PFSK-1 (cell line): ENCODE results near the gene SRPK3.

Experiments used
- POLR2AphosphoS5 ChIP-seq: IDR thresholded peaks from 2 replicates; pipeline ENCODE4 v1.6.1; 2012; ENCODE audit warnings: low read depth, mild to moderate bottlenecking, control low read depth, low read length, moderate library complexity
- REST ChIP-seq, 2 experiments: IDR thresholded peaks; 2 replicates each; pipeline versions ENCODE4 v1.6.1 to v1.8.0; 2011 to 2012; ENCODE audit warnings: low read depth in 2 of 2, low read length in 2 of 2, control low read depth in 1 of 2, inconsistent platforms in 1 of 2, mild to moderate bottlenecking in 1 of 2, moderate library complexity in 1 of 2; ENCODE audit not compliant: insufficient read depth in 1 of 2
- SIN3A ChIP-seq: IDR thresholded peaks from 2 replicates; pipeline ENCODE4 v1.6.1; 2012; ENCODE audit warnings: mild to moderate bottlenecking, low read length, moderate library complexity, borderline replicate concordance; ENCODE audit not compliant: insufficient read depth
- TAF1 ChIP-seq: IDR thresholded peaks from 2 replicates; pipeline ENCODE4 v1.6.1; 2012; ENCODE audit warnings: low read length, control low read depth, borderline replicate concordance; ENCODE audit not compliant: insufficient read depth

DNA sequence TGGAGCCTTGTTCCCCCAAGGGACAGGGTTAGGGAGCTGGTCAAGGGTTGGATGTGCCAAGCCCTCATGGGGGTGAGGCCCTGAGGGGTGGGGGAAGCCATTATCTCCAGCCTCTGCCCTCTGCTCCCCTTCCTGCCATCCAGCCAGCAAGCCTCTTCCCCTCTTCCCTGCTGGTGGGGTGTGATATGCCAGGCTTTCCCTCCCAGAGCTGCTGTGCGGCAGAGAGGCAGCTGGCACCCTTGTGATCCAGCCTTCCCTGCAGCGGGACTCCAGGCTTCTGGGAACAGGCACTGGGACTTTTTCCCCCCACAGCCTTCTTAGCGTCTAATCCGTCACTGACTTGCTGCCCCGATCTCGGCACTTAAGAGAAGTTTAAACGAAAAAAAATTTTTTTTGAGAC lies 19.9 kb downstream of the SRPK3 start:
- no peak for TF ChIP-seq POLR2AphosphoS5
- TF ChIP-seq REST (IDR thresholded peaks at IDR 0.05; ENCODE audit: insufficient read depth in 1 of 2, low read depth in 2 of 2, low read length in 2 of 2) = no peak
- TF ChIP-seq TAF1 = no peak
- TF ChIP-seq SIN3A = no peak
